Dedifferentiated amniotic fluid mesenchymal stem cell (primary cell): ENCODE measurements around the gene MSX1.

Source experiments
- DNase-seq: peaks from one replicate; pipeline ENCODE4 v3.0.0-alpha.2; 2016; ENCODE audit errors: extremely low spot score

The MSX1 gene

DNA sequence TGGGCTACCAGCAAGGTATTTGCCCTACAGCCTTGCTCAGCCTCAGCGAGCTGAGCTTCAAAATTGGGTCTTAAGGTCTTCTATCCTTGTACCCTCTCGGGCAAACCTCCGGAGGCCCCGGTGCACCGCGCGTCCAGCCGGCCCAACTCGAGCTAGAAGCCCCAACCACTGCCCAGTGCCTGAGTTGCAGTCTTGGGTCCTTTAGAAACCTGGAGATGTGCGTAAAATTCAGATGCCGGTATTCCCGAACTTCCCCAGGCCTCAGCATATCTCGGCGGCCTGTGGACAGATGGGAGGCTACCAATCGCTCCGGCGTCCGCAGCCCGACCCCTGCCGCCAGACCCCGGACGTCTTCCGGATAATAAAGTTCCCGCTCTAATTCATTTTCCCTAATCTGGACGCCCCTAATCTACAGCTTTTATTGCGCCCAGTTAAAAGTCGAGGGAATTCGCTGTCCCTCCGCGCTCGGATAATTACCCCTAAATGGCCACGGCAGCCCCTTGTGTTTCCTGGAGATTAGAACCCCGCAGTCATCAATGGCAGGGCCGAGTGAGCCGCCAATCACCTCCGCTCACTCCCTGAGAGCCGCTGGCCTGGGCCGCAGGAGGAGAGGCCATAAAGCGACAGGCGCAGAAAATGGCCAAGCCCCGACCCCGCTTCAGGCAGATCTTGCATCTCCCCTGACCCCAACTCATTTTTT, 1.5 kb upstream of the MSX1 start:
- DNase-seq, result no peak

DNA sequence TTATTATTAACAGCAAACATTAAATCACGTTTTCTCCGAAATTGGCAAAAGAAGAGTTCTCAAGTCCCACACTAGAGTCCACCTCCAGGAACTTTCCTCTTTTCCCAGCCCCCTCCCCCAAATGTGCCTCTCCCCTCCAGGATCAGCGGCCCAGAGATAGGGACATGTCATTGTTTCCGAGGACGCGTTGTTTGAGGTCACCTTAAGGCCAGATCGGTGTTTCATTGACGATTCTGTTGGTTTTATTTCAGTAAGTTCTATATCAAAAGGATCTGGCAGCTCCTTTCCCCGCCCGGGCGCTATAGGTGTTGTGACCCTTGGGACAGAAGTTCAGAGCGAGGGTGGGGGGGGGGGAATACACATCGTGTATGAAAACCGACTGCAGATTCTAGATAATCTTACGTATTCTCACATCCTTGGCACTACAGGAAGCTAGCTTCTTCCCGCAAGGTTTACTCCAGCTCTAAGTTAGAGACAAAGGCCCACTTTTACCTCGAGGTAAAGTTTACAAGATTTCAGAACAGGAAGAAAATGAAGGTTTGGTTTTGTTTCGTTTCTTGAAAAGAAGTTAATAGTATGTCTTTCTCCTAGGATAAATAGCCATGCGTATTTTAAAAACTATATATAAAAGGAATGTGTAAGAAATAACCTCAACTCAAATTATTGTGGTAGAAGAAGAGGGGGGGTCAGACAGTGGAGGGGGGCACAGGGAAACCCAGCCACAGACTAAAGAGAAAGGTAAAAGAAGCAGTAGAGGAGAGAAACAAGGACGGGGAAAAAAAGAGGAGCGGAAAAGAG, 739 bp upstream of the MSX1 start:
- DNase-seq, result no peak

DNA sequence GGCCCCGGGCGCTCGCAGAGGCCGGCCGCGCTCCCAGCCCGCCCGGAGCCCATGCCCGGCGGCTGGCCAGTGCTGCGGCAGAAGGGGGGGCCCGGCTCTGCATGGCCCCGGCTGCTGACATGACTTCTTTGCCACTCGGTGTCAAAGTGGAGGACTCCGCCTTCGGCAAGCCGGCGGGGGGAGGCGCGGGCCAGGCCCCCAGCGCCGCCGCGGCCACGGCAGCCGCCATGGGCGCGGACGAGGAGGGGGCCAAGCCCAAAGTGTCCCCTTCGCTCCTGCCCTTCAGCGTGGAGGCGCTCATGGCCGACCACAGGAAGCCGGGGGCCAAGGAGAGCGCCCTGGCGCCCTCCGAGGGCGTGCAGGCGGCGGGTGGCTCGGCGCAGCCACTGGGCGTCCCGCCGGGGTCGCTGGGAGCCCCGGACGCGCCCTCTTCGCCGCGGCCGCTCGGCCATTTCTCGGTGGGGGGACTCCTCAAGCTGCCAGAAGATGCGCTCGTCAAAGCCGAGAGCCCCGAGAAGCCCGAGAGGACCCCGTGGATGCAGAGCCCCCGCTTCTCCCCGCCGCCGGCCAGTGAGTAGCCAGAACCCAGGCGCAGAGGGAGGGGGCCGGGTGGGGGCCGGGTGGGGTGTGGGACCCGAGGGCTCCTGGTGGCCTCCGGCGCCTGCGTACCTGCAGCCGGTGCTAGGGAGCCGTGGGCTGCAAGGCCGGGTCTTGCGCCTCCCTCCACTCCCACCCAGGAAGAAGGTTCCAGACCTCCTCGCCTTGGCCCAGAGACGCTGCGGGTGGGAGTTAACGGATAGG, 534 bp downstream of the MSX1 start:
- DNase-seq, result no peak

DNA sequence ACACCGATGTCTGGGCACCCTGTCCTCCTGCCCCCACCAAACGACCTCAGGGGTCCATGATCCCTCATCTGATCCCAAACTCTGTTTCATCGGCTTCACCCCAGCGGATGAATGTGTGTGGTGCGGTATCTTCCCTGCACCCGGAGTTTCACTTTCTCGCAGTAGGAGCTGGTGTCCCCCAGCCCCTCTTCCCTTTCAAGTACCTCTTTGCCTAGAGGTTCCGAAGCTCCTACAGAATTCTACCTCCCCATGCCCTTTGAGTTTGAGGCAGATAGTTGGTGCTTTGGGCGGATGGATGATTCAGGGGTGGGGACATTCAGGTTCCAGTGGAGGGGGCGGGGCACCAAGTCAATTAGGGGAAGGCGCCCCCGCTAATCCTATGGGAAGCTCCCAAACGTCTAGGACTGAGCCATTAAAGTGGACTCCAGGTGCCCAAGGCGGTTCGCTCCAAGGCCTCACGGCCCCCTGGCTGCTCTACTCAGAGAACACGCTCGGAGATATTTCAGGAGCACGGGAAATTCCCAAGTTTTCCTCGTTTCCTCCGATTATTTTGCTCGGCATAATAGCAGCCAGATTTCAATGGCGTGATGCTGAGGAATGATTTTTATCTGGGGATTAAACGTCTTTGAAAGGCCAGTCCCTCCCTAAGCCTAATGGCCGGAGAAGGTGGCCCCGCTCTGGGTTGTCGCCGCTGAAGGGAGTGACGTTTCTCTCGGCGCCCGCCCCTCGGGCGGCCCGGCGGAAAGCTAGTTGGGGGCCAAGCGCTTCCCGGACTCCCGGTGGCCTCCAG, 1.3 kb downstream of the MSX1 start:
- DNase-seq, result no peak

DNA sequence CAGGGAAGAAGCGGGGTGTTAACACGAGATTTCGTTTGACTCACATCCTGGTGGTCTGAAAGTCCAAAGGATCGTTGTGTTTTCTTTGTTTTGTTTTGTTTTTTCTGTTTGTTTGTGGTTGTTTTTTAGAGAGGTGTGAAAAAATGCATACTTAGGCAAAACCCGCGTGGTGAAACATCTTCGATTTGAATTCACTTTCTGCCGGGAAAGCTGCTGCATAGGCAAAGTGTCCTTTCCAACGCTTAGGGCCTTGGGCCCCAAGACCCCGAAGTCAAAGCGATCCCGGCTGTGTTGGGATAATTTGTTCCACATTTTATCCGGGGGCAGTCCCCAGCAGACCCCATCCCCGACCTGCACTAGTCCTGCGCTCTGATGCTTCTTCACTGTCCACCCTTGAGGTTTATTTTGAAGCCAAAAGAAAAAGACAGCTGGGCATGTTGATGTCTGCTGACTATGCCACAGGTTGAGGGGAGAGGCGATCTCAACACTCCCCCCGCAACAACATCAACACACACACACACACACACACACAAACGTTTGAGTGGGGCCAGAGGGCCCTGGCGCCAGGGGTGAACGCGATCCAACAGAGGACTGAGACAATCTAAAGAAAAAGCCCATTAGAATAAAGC, 2.0 kb downstream of the MSX1 start:
- DNase-seq, result no peak

DNA sequence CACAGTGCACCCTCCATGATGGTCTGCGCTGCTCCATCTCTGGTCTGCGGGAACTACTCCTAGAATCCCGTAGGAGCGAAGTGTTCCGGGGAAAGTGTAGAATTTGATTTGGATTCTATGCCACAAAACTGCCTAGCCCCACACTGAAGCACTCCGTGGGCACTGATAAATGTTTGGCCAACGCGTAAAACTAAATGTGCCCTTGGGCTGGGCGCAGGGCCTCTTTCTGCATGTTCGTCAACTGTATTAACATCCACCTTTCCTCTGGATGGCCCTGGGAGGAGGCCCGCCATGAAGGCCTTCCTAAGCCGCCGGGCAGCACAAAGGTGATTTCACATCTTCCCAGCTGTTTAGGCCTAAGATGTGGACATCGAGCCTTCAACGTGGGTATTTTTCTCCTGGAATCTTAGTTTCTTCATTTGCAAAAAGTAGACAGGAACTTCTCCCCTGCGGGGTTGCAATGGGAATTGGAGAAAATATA, 2.6 kb downstream of the MSX1 start:
- no peak for DNase-seq

DNA sequence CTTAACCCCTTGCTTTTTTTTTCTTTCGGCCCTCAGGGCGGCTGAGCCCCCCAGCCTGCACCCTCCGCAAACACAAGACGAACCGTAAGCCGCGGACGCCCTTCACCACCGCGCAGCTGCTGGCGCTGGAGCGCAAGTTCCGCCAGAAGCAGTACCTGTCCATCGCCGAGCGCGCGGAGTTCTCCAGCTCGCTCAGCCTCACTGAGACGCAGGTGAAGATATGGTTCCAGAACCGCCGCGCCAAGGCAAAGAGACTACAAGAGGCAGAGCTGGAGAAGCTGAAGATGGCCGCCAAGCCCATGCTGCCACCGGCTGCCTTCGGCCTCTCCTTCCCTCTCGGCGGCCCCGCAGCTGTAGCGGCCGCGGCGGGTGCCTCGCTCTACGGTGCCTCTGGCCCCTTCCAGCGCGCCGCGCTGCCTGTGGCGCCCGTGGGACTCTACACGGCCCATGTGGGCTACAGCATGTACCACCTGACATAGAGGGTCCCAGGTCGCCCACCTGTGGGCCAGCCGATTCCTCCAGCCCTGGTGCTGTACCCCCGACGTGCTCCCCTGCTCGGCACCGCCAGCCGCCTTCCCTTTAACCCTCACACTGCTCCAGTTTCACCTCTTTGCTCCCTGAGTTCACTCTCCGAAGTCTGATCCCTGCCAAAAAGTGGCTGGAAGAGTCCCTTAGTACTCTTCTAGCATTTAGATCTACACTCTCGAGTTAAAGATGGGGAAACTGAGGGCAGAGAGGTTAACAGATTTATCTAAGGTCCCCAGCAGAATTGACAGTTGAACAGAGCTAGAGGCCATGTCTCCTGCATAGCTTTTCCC, 3.4 kb downstream of the MSX1 start:
- DNase-seq, result no peak

DNA sequence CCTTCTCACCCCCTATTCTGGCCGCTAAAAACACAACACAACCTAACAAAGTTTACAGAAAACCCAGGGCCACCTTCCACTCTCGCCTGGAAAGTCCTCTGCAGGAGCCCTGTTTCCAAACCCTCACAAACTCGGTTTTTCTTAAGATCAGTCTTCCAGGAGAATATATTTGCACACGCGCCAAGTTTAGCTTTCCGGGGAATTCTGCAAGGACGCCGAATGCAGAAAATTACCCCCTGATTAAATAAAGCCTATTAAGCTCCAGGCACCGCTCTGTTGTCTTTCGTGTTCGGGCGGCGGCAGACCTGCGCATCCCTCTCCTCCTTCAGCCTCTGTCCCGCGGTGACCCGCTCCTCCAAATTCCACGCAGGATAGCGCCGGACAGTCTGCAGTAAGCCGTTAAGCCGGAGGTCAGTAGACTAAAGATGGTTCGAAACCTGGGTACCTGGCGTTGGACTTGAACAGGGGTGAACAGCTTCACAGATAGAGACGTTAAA, 5.0 kb downstream of the MSX1 start:
- no peak for DNase-seq

DNA sequence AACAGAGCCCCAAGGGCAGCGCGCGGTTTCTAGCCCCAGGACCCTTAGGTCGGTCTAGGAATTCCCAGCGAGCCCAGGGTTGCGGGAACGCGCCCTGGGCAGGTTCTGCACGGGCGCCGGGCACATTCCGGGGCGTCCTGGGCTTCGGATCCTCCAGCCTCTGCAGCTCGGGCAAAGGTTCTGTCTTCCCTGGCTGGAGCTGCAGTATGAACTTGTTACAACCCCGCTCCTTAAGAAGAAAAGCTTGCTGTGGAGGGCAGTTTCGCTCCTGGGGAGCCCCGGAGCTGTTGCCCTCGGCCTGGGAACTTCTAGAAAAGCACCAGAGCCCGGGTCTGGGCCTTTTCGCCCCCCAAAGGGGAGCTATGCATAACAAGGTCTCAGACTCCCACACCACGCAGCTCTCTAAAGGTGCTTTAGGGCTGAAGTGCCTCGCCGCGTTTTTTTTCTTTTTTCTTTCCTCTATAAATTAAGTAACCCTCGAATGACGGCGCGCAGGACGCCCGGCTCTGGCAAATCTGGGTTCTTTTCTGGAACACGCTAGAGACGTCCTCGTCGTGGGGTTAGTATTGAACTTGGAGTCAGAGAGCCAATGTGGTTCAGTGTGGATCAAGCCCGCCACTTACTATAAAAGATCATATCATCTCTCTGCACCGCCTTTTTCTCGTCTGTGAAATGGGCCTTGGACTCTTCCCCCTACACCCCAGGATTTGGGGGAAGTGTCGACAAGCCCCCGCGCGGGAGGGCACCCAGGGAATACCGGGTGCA, 5.7 kb downstream of the MSX1 start:
- DNase-seq, result no peak

DNA sequence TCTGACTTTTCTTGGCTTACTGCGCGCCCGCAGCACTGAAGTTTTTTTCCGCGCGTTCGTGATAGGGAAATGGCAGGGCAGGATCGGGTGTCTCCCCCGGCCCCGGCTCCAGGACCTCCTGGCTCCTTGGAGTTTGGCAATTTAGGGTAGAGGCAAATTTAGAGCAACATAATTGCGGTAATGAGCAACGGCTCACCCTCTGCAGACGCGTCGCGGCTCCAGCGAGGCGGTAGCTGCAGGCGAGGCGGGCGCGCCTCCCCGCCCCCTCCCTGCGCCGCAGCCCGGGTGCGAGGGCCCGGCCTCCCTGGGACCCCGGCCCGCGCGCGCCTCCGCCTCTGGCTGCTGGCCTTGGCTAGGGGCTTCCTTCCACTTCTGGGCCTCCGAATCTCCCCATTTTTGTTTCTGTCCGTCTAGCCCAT, 6.2 kb downstream of the MSX1 start:
- no peak for DNase-seq

DNA sequence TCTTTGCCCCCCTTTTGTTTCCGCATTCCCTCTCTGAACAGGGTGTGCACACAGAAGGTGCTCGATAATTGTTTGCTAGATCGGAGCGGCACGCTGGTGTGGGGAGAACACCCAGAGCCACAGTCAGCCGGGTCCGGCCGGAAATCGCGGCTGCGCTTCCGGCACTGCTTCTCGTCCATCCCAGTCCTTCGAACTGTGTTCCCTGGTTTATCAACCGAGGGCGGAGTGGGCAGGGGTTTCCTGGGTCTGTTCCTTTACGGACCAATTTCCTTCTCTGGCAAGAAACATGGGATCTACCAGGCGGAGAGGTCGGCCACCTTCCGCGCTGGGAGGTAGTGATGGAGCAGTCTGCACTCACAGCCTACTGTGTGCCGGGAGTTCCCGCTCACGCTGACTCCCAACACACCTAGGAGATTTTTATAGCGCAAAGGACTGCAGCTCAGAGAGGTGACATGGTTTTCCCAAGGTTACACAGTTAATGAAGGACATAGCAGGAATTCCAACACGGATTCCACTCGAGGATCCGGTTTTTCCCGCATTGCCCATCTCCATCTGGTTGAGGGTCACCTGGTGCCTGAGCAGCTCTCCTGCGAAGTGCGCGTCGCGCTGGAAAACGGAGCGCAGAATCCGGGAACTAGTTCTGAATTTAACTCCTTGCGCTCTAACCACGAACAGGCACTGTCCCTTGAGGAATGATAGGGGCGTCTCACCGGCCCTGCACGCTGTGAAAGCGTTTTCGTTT, 6.8 kb downstream of the MSX1 start:
- DNase-seq, result no peak

DNA sequence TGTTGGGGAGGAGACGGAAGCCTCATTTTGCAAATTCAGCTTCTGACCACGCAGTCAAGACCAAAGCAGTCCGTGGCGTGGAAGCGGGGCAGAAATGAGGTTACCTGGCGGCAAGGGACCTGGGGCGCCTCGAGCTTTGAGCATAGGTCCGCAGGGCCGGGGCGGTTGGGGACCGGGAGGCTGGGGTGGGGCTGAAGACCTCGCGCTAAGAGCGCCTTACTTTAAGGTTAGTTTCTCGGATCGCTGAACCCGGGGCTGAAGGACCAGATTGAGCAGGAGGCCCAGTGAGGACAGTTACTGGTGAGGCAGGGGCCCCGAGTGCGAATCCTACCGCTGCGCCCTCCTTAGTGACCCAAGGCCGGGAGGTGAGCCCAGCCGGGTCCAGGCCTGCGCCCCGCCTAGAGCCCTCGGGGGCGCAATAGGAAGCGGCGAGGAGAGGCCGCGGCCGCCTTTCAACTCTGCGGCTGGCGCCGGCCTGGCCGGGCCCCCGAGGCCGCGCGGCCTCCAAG, 7.5 kb downstream of the MSX1 start:
- DNase-seq, result no peak

DNA sequence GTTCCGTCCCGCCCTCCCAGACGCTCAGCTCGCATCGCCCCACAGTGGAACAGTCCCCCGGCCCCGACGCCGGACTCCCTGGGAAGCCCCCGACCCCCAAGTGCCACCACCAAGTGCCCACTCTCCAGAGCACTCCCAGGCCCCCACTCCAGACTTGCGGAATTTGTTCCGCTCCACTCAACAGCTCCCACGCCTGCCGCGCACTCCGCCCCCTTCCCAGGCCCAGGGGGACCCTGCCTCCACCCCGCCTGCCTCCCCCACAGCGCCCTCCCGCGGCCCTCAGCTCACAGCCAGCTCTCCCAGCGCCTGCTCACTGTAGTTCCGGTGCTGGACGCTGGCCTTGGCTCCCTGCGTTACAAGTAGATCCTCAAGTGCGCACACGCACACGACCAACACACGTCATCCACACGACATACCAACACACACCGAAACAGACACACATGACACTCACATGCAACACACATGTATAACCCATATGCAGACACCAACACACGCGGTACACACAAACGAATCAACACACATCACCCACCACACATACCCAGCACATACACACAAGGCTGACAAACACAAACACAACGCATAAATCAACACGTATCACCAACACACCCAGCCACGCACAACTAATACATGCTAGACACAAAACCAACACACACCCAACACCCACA, 8.0 kb downstream of the MSX1 start:
- DNase-seq, result no peak

DNA sequence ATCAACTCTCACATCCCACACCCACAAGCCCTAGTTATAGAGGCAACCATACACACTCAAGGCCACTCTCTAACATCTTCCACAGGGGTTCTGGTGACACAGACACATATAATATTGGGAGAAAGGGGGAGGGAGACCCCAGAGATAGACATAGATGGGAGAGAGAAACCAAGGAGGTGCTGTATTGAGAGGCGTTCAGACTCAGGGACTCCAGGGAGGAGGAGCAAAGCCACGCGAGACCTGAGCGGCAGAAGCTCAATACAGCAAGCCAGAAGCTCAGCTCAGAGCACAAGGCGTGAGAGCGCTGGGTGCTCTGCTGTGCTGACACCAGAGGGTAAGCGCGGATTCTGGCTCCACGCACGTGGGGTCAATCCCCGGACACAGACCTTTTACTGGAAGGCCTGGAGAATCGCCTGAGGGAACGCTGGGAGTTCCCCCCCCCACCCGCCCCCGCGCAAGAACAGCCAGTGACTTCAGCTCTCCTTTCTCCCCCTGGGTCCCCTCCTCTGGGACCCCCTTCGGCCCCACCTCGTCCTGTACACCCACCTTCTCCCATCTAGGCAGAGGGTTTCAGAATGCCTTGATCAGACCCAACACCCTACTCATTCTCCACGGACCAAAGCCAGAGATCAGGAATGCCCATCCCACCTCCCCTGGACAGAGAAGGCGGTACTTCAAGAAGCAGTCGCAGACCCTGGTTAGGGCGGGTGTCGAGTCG, 8.7 kb downstream of the MSX1 start:
- no peak for DNase-seq

DNA sequence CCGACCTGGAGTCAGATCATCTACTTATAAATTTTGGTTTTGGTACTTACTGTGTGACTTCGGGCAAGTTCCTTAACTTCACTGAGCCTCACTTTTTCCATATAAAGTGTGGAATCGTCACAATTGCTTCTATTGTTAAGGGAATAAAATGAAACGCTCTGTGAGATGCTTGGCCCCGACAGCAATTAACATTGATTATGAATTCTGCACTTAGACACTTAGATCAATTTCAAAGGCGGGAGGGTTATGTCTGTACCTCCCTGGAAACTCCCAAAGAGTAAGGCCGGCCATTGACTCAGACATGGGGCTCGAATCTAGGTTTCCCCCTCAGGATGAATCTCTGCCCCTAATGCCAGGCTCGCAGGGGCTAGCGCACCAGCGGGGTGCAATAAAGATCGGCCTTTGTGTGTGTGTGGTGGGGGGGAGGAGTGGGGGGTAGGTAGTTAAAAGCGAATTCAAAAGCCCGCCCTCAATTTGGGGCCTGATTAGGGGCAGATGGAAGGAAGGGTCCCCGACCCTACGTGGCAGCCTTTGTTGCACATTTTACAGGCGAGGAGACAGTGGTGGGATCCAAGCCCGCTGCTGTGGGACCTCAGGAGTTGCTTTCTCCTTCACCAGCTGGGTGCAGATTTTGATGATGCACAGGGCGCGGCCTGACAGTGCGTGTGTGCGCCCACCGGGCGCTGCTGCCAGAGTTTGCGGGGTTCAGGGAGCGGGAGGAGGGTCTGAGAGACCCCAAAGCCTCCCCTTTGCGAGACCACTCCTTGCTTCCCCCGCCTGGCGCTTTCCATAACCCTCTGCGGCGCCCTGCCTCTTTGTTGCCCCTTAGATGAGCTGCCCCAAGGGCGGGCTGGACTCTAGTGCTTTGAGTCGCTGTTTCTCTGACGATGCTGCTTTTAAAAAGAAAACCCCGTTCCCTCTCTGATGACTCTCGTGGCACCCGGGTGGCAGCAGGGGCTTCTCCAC, 9.6 kb downstream of the MSX1 start:
- DNase-seq, result no peak
